ENCODE measurements around the gene ATP11C.
"Not testable (repeated sequence)": the region's sequence is repeated elsewhere in the genome, so short reads cannot be mapped to it uniquely, and the experiment has no call there.

The ATP11C gene

GRCh38 chrX:139924069-139924695 is 8.7 kb downstream of the ATP11C start:
- no peak for DNase-seq

- DNase-seq = not testable (repeated sequence)
Measured at GRCh38 chrX:139921142-139921541, 11.7 kb downstream of the ATP11C start.

- DNase-seq = no peak
Measured at GRCh38 chrX:139920316-139920715, 12.5 kb downstream of the ATP11C start.

- DNase-seq = no peak
Measured at GRCh38 chrX:139914421-139914820, 18.4 kb downstream of the ATP11C start.

GRCh38 chrX:139909712-139910111 is 23.1 kb downstream of the ATP11C start:
- no peak for DNase-seq

- no peak for DNase-seq
Measured at GRCh38 chrX:139907078-139907477, 25.8 kb downstream of the ATP11C start.

GRCh38 chrX:139905743-139906142 is 27.1 kb downstream of the ATP11C start:
- no peak for DNase-seq

- no peak for DNase-seq
Measured at GRCh38 chrX:139905051-139905450, 27.8 kb downstream of the ATP11C start.

GRCh38 chrX:139903210-139903609 is 29.6 kb downstream of the ATP11C start:
- DNase-seq = no peak

GRCh38 chrX:139902559-139902958 is 30.3 kb downstream of the ATP11C start:
- DNase-seq = no peak

GRCh38 chrX:139898334-139898733 is 34.5 kb downstream of the ATP11C start:
- DNase-seq = no peak

GRCh38 chrX:139892512-139892911 is 40.3 kb downstream of the ATP11C start:
- no peak for DNase-seq

GRCh38 chrX:139890991-139891700 is 41.7 kb downstream of the ATP11C start:
- no peak for DNase-seq

- no peak for DNase-seq
Measured at GRCh38 chrX:139889760-139890159, 43.1 kb downstream of the ATP11C start.

- no peak for DNase-seq
Measured at GRCh38 chrX:139883984-139884383, 48.9 kb downstream of the ATP11C start.

- DNase-seq = no peak
Measured at GRCh38 chrX:139882299-139882698, 50.6 kb downstream of the ATP11C start.

- DNase-seq = no peak
Measured at GRCh38 chrX:139881572-139881971, 51.3 kb downstream of the ATP11C start.

GRCh38 chrX:139881130-139881529 is 51.7 kb downstream of the ATP11C start:
- no peak for DNase-seq

- no peak for DNase-seq
Measured at GRCh38 chrX:139877710-139878414, 55.0 kb downstream of the ATP11C start.

GRCh38 chrX:139875841-139876240 is 57.0 kb downstream of the ATP11C start:
- DNase-seq = no peak

GRCh38 chrX:139869796-139870195 is 63.1 kb downstream of the ATP11C start:
- DNase-seq = no peak

GRCh38 chrX:139864640-139865039 is 68.2 kb downstream of the ATP11C start:
- DNase-seq = no peak

- no peak for DNase-seq
Measured at GRCh38 chrX:139862208-139862607, 70.6 kb downstream of the ATP11C start.

- not testable (repeated sequence) for DNase-seq
Measured at GRCh38 chrX:139856826-139857225, 76.0 kb downstream of the ATP11C start.

All from NCI-H1930 (cell line).